GM23338 (cell line): ENCODE data around the gene ZBTB42. TPM values are rescaled to one million over a fixed set of nuclear protein-coding genes. Genes with fewer than 3 reads are reported as not detected.

Source experiments
- ATAC-seq: fragments of 200-7000 bp; cut with Tn5 transposase; 3 replicates; pipeline ENCODE4 v1.9.1; 2020
- DNase-seq: peaks from one replicate; pipeline ENCODE4 v3.0.0-alpha.2; 2015; ENCODE audit warnings: low spot score
- H2AFZ ChIP-seq: fragments of 200-600 bp; sonication (generic); 2 replicates; pipeline ENCODE4 v1.8.0; 2016; ENCODE audit warnings: antibody characterized with exemption, mild to moderate bottlenecking, moderate library complexity
- H3F3A ChIP-seq: fragments of 200-600 bp; sonication (generic); replicated peaks from 2 replicates; pipeline ENCODE4 v1.8.0; 2017; ENCODE audit warnings: antibody characterized with exemption, mixed run types, low read depth
- H3K27ac ChIP-seq: fragments of 200-600 bp; sonication (generic); 2 replicates; pipeline ENCODE4 v1.6.1; 2016; ENCODE audit warnings: low read depth
- H3K27me3 ChIP-seq: fragments of 200-600 bp; sonication (generic); 2 replicates; pipeline ENCODE4 v1.8.0; 2016; ENCODE audit warnings: mild to moderate bottlenecking, mixed run types, moderate library complexity; ENCODE audit not compliant: insufficient read depth
- H3K36me3 ChIP-seq: fragments of 200-600 bp; sonication (generic); 2 replicates; pipeline ENCODE4 v1.8.0; 2016; ENCODE audit warnings: mild to moderate bottlenecking; ENCODE audit not compliant: insufficient read depth
- H3K4me1 ChIP-seq: fragments of 200-600 bp; sonication (generic); 2 replicates; pipeline ENCODE4 v1.8.0; 2016; ENCODE audit warnings: mild to moderate bottlenecking, moderate library complexity; ENCODE audit not compliant: insufficient read depth
- H3K4me2 ChIP-seq: fragments of 200-600 bp; sonication (generic); 2 replicates; pipeline ENCODE4 v1.7.1; 2017; ENCODE audit warnings: mixed run types
- H3K4me3 ChIP-seq: fragments of 200-600 bp; sonication (generic); 2 replicates; pipeline ENCODE4 v1.6.1; 2016; ENCODE audit warnings: mixed run types
- H3K79me2 ChIP-seq: fragments of 200-600 bp; sonication (generic); replicated peaks from 2 replicates; pipeline ENCODE4 v1.8.0; 2017; ENCODE audit warnings: mild to moderate bottlenecking; ENCODE audit not compliant: insufficient read depth
- H3K9me2 ChIP-seq: fragments of 200-600 bp; sonication (generic); 2 replicates; pipeline ENCODE4 v1.8.0; 2017; ENCODE audit not compliant: insufficient read depth
- H4K20me1 ChIP-seq: fragments of 200-600 bp; sonication (generic); replicated peaks from 2 replicates; pipeline ENCODE4 v1.8.0; 2017; ENCODE audit warnings: mild to moderate bottlenecking; ENCODE audit not compliant: insufficient read depth
- H3K27ac Mint-ChIP-seq: 2 replicates; pipeline ENCODE4 v1.8.0; 2020; ENCODE audit warnings: inconsistent platforms, mild to moderate bottlenecking, moderate library complexity, mixed read lengths
- H3K27me3 Mint-ChIP-seq: 3 replicates; pipeline ENCODE4 v1.8.0; 2022; ENCODE audit warnings: low read depth, mild to moderate bottlenecking, moderate library complexity, mixed read lengths, inconsistent platforms; ENCODE audit not compliant: insufficient read depth, poor library complexity
- H3K36me3 Mint-ChIP-seq: 3 replicates; pipeline ENCODE4 v1.8.0; 2021; ENCODE audit warnings: low read depth, mild to moderate bottlenecking, inconsistent platforms, moderate library complexity, mixed read lengths
- H3K4me1 Mint-ChIP-seq: 3 replicates; pipeline ENCODE4 v1.8.0; 2020; ENCODE audit warnings: mild to moderate bottlenecking, inconsistent platforms, mixed read lengths
- H3K4me3 Mint-ChIP-seq: 3 replicates; pipeline ENCODE4 v1.8.0; 2021; ENCODE audit warnings: moderate library complexity, mild to moderate bottlenecking, inconsistent platforms, mixed read lengths
- H3K9me3 Mint-ChIP-seq: 3 replicates; pipeline ENCODE4 v1.8.0; 2020; ENCODE audit warnings: moderate library complexity, mild to moderate bottlenecking, inconsistent platforms, mixed read lengths
- EZH2 ChIP-seq: fragments of 200-600 bp; sonication (generic); IDR thresholded peaks from one replicate; pipeline ENCODE4 v1.8.0; 2017; ENCODE audit warnings: antibody characterized with exemption, mild to moderate bottlenecking, low read depth; ENCODE audit not compliant: unreplicated experiment
- EZH2phosphoT487 ChIP-seq: fragments of 200-600 bp; sonication (generic); IDR thresholded peaks from one replicate; pipeline ENCODE4 v1.8.1; 2018; ENCODE audit warnings: antibody characterized with exemption; ENCODE audit not compliant: unreplicated experiment
- JUNB ChIP-seq: IDR thresholded peaks from one replicate; pipeline ENCODE4 v1.6.1; 2016; ENCODE audit warnings: antibody characterized with exemption; ENCODE audit not compliant: unreplicated experiment
- NANOG ChIP-seq: IDR thresholded peaks from 2 replicates; pipeline ENCODE4 v1.6.1; 2016; ENCODE audit warnings: antibody characterized with exemption, borderline replicate concordance
- POLR2AphosphoS5 ChIP-seq: IDR thresholded peaks from 2 replicates; pipeline ENCODE4 v1.6.1; 2016; ENCODE audit warnings: antibody characterized with exemption, low read depth
- ZNF114 ChIP-seq: fragments of 250-450 bp; sonication (Bioruptor Pico); IDR thresholded peaks from 2 replicates; pipeline ENCODE4 v1.5.0; 2020; ENCODE audit warnings: mild to moderate bottlenecking, moderate library complexity
- ZNF331 ChIP-seq: fragments of 250-450 bp; sonication (Bioruptor Pico); IDR thresholded peaks from 2 replicates; pipeline ENCODE4 v1.5.0; 2020; ENCODE audit warnings: low read depth, mild to moderate bottlenecking, moderate library complexity
- polyA plus RNA-seq: library from polyadenylated mRNA; unstranded; fragments of >200 nt; fragmentation: Nextera tagmentation; extraction: Ambion mirVana; gene quantifications from 2 replicates; pipeline ENCODE4 v1.2.1, GENCODE V29; 2016
- total RNA-seq: library from RNA; depleted of rRNA; stranded (reverse); fragments of >200 nt; shearing (Covaris generic); gene quantifications from 2 replicates; pipeline ENCODE4 v1.2.3, GENCODE V29; 2014
- TF ChIP-seq, protein P1 (sequence below): IDR thresholded peaks from one replicate; pipeline ENCODE4 v1.6.1; 2018; ENCODE audit warnings: antibody characterized with exemption; ENCODE audit not compliant: unreplicated experiment
- TF ChIP-seq, protein P2 (sequence below), 2 experiments: fragments of 200-600 bp in 1 of 2; sonication (generic) in 1 of 2; conservative IDR thresholded peaks; 2 replicates each; pipeline versions ENCODE4 v1.5.1 to v1.6.1; 2016 to 2017; ENCODE audit warnings: antibody characterized with exemption in 2 of 2, low read depth in 2 of 2, mild to moderate bottlenecking in 2 of 2, moderate library complexity in 1 of 2
- TF ChIP-seq, protein P3 (sequence below): IDR thresholded peaks from 2 replicates; pipeline ENCODE4 v1.6.1; 2016; ENCODE audit warnings: antibody characterized with exemption

Gene ZBTB42
- total and polyA plus RNA-seq, 2 experiments from 2014 or later, result 0.70 to 4.4 TPM

DNA sequence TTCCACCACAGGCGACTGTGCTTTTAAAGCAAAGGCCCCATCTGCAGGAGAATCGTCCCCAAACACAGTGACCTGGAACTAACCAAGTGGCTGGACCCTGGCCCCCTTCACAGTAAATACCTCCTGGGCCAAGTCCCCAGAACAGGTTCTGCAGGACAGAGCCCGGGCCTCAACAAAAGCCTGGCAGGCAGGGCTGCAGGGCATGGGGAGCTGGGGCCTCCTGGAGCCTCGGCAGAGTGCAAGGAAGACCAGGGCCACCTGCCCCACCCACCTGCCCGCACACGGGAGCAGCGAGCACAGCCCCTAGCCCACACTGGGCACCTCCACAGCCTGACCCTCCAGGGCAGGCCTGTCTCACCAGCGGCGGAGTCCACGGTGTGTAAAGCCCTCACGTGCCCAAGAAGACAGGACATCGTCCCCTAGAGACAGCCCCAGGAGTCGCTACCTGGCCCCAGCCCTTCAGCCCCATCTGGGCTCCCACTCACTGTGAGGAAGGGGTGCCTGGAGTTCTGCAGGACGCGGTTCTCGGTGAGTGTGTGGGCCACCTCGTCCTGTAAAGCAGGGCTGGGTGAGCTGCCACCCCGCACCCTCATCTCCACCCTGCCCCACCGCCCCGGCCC lies 26.3 kb upstream of the ZBTB42 start (continued):
- TF ChIP-seq, protein P1, sequence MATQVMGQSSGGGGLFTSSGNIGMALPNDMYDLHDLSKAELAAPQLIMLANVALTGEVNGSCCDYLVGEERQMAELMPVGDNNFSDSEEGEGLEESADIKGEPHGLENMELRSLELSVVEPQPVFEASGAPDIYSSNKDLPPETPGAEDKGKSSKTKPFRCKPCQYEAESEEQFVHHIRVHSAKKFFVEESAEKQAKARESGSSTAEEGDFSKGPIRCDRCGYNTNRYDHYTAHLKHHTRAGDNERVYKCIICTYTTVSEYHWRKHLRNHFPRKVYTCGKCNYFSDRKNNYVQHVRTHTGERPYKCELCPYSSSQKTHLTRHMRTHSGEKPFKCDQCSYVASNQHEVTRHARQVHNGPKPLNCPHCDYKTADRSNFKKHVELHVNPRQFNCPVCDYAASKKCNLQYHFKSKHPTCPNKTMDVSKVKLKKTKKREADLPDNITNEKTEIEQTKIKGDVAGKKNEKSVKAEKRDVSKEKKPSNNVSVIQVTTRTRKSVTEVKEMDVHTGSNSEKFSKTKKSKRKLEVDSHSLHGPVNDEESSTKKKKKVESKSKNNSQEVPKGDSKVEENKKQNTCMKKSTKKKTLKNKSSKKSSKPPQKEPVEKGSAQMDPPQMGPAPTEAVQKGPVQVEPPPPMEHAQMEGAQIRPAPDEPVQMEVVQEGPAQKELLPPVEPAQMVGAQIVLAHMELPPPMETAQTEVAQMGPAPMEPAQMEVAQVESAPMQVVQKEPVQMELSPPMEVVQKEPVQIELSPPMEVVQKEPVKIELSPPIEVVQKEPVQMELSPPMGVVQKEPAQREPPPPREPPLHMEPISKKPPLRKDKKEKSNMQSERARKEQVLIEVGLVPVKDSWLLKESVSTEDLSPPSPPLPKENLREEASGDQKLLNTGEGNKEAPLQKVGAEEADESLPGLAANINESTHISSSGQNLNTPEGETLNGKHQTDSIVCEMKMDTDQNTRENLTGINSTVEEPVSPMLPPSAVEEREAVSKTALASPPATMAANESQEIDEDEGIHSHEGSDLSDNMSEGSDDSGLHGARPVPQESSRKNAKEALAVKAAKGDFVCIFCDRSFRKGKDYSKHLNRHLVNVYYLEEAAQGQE, result no peak
- TF ChIP-seq EZH2phosphoT487 (no peak), POLR2AphosphoS5 (no peak), ZNF331 (CRISPR knock-in tag) (no peak), EZH2 (no peak)
- TF ChIP-seq, protein P2, sequence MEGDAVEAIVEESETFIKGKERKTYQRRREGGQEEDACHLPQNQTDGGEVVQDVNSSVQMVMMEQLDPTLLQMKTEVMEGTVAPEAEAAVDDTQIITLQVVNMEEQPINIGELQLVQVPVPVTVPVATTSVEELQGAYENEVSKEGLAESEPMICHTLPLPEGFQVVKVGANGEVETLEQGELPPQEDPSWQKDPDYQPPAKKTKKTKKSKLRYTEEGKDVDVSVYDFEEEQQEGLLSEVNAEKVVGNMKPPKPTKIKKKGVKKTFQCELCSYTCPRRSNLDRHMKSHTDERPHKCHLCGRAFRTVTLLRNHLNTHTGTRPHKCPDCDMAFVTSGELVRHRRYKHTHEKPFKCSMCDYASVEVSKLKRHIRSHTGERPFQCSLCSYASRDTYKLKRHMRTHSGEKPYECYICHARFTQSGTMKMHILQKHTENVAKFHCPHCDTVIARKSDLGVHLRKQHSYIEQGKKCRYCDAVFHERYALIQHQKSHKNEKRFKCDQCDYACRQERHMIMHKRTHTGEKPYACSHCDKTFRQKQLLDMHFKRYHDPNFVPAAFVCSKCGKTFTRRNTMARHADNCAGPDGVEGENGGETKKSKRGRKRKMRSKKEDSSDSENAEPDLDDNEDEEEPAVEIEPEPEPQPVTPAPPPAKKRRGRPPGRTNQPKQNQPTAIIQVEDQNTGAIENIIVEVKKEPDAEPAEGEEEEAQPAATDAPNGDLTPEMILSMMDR (conservative IDR thresholded peaks at IDR 0.05; ENCODE audit: low read depth in 2 of 2), result no peak
- TF ChIP-seq, protein P3, sequence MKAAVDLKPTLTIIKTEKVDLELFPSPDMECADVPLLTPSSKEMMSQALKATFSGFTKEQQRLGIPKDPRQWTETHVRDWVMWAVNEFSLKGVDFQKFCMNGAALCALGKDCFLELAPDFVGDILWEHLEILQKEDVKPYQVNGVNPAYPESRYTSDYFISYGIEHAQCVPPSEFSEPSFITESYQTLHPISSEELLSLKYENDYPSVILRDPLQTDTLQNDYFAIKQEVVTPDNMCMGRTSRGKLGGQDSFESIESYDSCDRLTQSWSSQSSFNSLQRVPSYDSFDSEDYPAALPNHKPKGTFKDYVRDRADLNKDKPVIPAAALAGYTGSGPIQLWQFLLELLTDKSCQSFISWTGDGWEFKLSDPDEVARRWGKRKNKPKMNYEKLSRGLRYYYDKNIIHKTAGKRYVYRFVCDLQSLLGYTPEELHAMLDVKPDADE, result no peak

DNA sequence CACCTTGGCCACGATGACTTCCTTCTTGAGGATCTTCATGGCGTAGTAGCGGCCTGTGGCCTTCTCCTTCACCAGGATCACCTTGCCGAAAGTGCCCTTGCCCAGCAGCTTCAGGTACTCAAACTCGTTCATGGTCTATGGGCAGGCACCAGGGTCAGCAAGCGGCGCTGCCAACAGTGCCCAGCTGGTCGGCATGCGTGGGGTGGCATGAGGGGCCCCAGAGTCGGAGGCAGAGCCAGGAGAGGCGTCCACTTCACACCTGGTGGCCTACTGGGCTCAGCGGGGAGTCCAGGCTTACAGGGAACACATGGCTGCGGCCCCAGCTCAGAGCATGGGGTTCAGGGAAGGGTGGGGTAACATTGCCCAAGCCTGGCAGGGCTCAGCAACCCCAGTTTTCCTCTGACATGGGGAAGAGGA lies 25.8 kb upstream of the ZBTB42 start:
- ATAC-seq (no peak), DNase-seq (no peak)
- Mint-ChIP-seq H3K27ac (no peak overlapping the region), H3K4me1 (peaks cover 2% of the 10 kb centered on the region), H3K9me3 (peaks cover 6% of the 10 kb centered on the region; the same call in 2 of the 3 replicates), H3K36me3 (peaks cover 32% of the 10 kb centered on the region), H3K4me3 (no peak overlapping the region), H3K27me3 (peaks cover 4% of the 10 kb centered on the region)
- Histone ChIP-seq H3K4me3 (no peak overlapping the region), H4K20me1 (no peaks in the 10 kb centered on the region), H3K4me2 (no peak overlapping the region), H3K4me1 (no peaks in the 10 kb centered on the region), H3K27ac (no peak overlapping the region), H3K9me2 (no peaks in the 10 kb centered on the region), H3F3A (no peaks in the 10 kb centered on the region), H3K36me3 (0 out of 2 replicates have a peak, but pooled peaks cover 5% of the 10 kb centered on the region), H3K27me3 (no peaks in the 10 kb centered on the region), H2AFZ (no peak overlapping the region), H3K79me2 (no peaks in the 10 kb centered on the region)
- TF ChIP-seq EZH2 (no peak), NANOG (no peak), ZNF114 (no peak), JUNB (no peak), EZH2phosphoT487 (no peak), POLR2AphosphoS5 (no peak)
- TF ChIP-seq, protein P3, result no peak
- TF ChIP-seq, protein P1, result no peak
- TF ChIP-seq, protein P2 (conservative IDR thresholded peaks at IDR 0.05; ENCODE audit: low read depth in 2 of 2), result no peak
